Stomach (tissue), 8 donors: ENCODE data around the gene GATM. TPM values are rescaled to one million over a fixed set of nuclear protein-coding genes. Genes with fewer than 3 reads are reported as not detected.

Experiments used
- polyA plus RNA-seq, 3 donors: library from polyadenylated mRNA; stranded (reverse); fragments of 200-250 nt; gene quantifications; one replicate each; pipeline ENCODE4 v1.2.3, GENCODE V29; 2013
- small RNA-seq, 4 donors: library from RNA; depleted of rRNA; stranded (forward); fragments of <200 nt; gene quantifications; one replicate each; pipeline ENCODE3, GENCODE V24; 2016
- total RNA-seq, 5 donors: library from RNA; depleted of rRNA; stranded (reverse); fragments of >200 nt; gene quantifications; one replicate each; pipeline versions ENCODE4 v1.1.0 to v1.2.3, GENCODE V29; 2014 to 2016
- donor health status: healthy with polysubstance abuse.
- donor health status: Bipolar disorder and iron deficiency.
- donor health status: healthy.

Gene GATM
- total and polyA plus RNA-seq, 8 donors: 22.6 to 110 (median 53.1) TPM

Small RNAs within 50 kb of the gene (small RNA-seq; reads per million reads assigned to genes)
- 0 reads per million in 4 donors for gene RNU6-953P

Other genes starting within 250 kb of the GATM start
- gene DUOXA1, start 248.7 kb downstream of the GATM start, total RNA-seq: 10 to 100 TPM in 3 of 5 donors, 1 to 10 TPM in 1, not detected in 1; 2.4 to 29.6 (median 18.8) TPM
- 10 to 100 TPM; 26.4 to 96.7 (median 27.1) TPM for gene DUOXA1, start 248.7 kb downstream of the GATM start, polyA plus RNA-seq
- gene DUOX1, start 248.6 kb downstream of the GATM start, total RNA-seq: 100 to 1,000 TPM in 2 of 5 donors, 10 to 100 TPM in 1, 1 to 10 TPM in 1, not detected in 1; 2.9 to 114 (median 87.8) TPM
- gene DUOX1, start 248.6 kb downstream of the GATM start, polyA plus RNA-seq: 10 to 100 TPM; 16.3 to 62.6 (median 32.3) TPM
- 10 to 100 TPM in 1 of 5 donors, 1 to 10 TPM in 3, under 1 TPM in 1; 0.43 to 15.9 (median 7.6) TPM for gene SHF, start 190.6 kb downstream of the GATM start, total RNA-seq
- 1 to 10 TPM; 4.4 to 7.5 (median 4.8) TPM for gene SHF, start 190.6 kb downstream of the GATM start, polyA plus RNA-seq
- gene SLC28A2, start 126.3 kb downstream of the GATM start, total RNA-seq: 10 to 100 TPM in 1 of 5 donors, 1 to 10 TPM in 3, not detected in 1; 1.8 to 48.8 (median 6.1) TPM
- 1 to 10 TPM in 1 of 3 donors, under 1 TPM in 2; 0.06 to 1.8 (median 0.25) TPM for gene SLC28A2, start 126.3 kb downstream of the GATM start, polyA plus RNA-seq
- gene SLC30A4, start 144.2 kb upstream of the GATM start, total RNA-seq: 10 to 100 TPM in 1 of 5 donors, 1 to 10 TPM in 4; 1.2 to 12.9 (median 4.9) TPM
- 1 to 10 TPM in 2 of 3 donors, under 1 TPM in 1; 0.76 to 1.7 (median 1.4) TPM for gene SLC30A4, start 144.2 kb upstream of the GATM start, polyA plus RNA-seq
- gene BLOC1S6, start 208.8 kb upstream of the GATM start, total RNA-seq: 10 to 100 TPM in 4 of 5 donors, 1 to 10 TPM in 1; 7.6 to 74.5 (median 25.4) TPM
- gene BLOC1S6, start 208.8 kb upstream of the GATM start, polyA plus RNA-seq: 10 to 100 TPM; 12.5 to 36.8 (median 31.9) TPM